K562 (cell line): ENCODE measurements around the gene PIGL. TPM values are rescaled to one million over a fixed set of nuclear protein-coding genes. Genes with fewer than 3 reads are reported as not detected.

Experiments used
- ATAC-seq: fragments of 200-7000 bp; cut with Tn5 transposase; 3 replicates; pipeline ENCODE4 v1.9.1; 2020; ENCODE audit warnings: moderate library complexity
- BruUV-seq: library from RNA; stranded (reverse); fragments of 400-500 nt; replicated peaks from 2 replicates; lab custom pipeline; 2021; lab: Mats Ljungman, UMichigan
- CTCF ChIA-PET: fragments of 300-600 bp; formaldehyde crosslinking; extraction: SDS; loops from one replicate; lab custom pipeline; 2021; ENCODE audit warnings: low intra/inter-chr PET ratio; lab: Yijun Ruan, JAX
- POLR2A ChIA-PET: fragments of 300-600, 350-650 bp; sonication (Branson Sonifier 250); formaldehyde crosslinking; extraction: SDS; loops from one replicate; lab custom pipeline; 2021; ENCODE audit warnings: antibody characterized with exemption, inconsistent platforms; lab: Yijun Ruan, JAX
- DNase-seq, 4 experiments: peaks; one replicate each; pipeline versions ENCODE4 v3.0.0 to v3.0.0-alpha.2; 2011 to 2018; ENCODE audit warnings: low spot score in 3 of 4, mixed read lengths in 3 of 4; ENCODE audit errors: extremely low read depth in 1 of 4
- FAIRE-seq: peaks from 2 replicates; lab custom pipeline; 2011; peaks lifted over from hg19 to GRCh38; lab: Jason Lieb, UNC
- H2AFZ ChIP-seq: 2 replicates; pipeline ENCODE4 v1.6.0; 2011; ENCODE audit warnings: low read depth, low read length, control low read depth, inconsistent platforms
- H3K27ac ChIP-seq: fragments of 200-600 bp; 3 replicates; pipeline ENCODE4 v1.8.0; 2011; ENCODE audit warnings: low read depth, mild to moderate bottlenecking, control low read depth, inconsistent platforms, low read length, moderate library complexity, mixed read lengths; ENCODE audit errors: extremely low read depth
- H3K27me3 ChIP-seq, 2 experiments: fragments of 300-600 bp in 1 of 2; 2 replicates in 1 of 2; 3 replicates in 1 of 2; pipeline versions ENCODE4 v1.6.0 to v1.8.0; 2011; ENCODE audit warnings: inconsistent platforms in 2 of 2, low read length in 2 of 2, mild to moderate bottlenecking in 1 of 2, mixed read lengths in 1 of 2, moderate library complexity in 1 of 2; ENCODE audit not compliant: control insufficient read depth in 2 of 2, insufficient read depth in 2 of 2
- H3K36me3 ChIP-seq: fragments of 300-600 bp; 3 replicates; pipeline ENCODE4 v1.8.0; 2011; ENCODE audit warnings: mild to moderate bottlenecking, low read length, inconsistent platforms; ENCODE audit not compliant: control insufficient read depth, insufficient read depth
- H3K4me1 ChIP-seq, 2 experiments: fragments of 200-600 bp in 1 of 2; replicated peaks in 1 of 2; 2 replicates in 1 of 2; 3 replicates in 1 of 2; pipeline versions ENCODE4 v1.5.1 to v1.8.0; 2011; ENCODE audit warnings: inconsistent platforms in 2 of 2, low read length in 2 of 2, mild to moderate bottlenecking in 1 of 2, mixed read lengths in 1 of 2, moderate library complexity in 1 of 2; ENCODE audit not compliant: control insufficient read depth in 2 of 2, insufficient read depth in 2 of 2
- H3K4me2 ChIP-seq: 2 replicates; pipeline ENCODE4 v1.6.1; 2011; ENCODE audit warnings: low read length, control low read depth, inconsistent platforms, mixed read lengths; ENCODE audit not compliant: insufficient read depth
- H3K4me3 ChIP-seq: fragments of 200-600 bp; sonication (generic), shearing (Covaris generic); 2 replicates; pipeline ENCODE4 v1.5.1; 2016; ENCODE audit warnings: control low read depth, inconsistent platforms
- H3K79me2 ChIP-seq: fragments of 200-600 bp; 3 replicates; pipeline ENCODE4 v1.8.0; 2011; ENCODE audit warnings: low read length, inconsistent platforms; ENCODE audit not compliant: control insufficient read depth, insufficient read depth
- H3K9ac ChIP-seq, 2 experiments: 2 replicates each; pipeline versions ENCODE4 v1.6.0 to v1.6.1; 2011; ENCODE audit warnings: low read depth in 2 of 2, low read length in 2 of 2, control low read depth in 1 of 2, inconsistent platforms in 1 of 2, mild to moderate bottlenecking in 1 of 2, mixed read lengths in 1 of 2; ENCODE audit not compliant: insufficient read depth in 1 of 2
- H3K9me1 ChIP-seq: one replicate; pipeline ENCODE4 v1.6.0; 2011; ENCODE audit warnings: inconsistent platforms, mild to moderate bottlenecking, low read length, moderate library complexity; ENCODE audit not compliant: control insufficient read depth, insufficient read depth
- H3K9me3 ChIP-seq: replicated peaks from 2 replicates; pipeline ENCODE4 v1.5.1; 2011; ENCODE audit warnings: low read depth, low read length, inconsistent platforms; ENCODE audit not compliant: control insufficient read depth, insufficient read depth
- H4K20me1 ChIP-seq: replicated peaks from 2 replicates; pipeline ENCODE4 v1.6.1; 2011; ENCODE audit warnings: low read length, inconsistent platforms, mixed read lengths; ENCODE audit not compliant: control insufficient read depth, insufficient read depth
- ARNT ChIP-seq, 2 experiments: fragments of 450-650 bp; IDR thresholded peaks; 2 replicates each; pipeline ENCODE4 v1.6.1; 2016; ENCODE audit warnings: mild to moderate bottlenecking in 1 of 2
- CHD2 ChIP-seq: IDR thresholded peaks from 2 replicates; pipeline ENCODE4 v1.6.1; 2011; ENCODE audit warnings: low read depth, low read length
- ELK1 ChIP-seq: sonication (generic); formaldehyde crosslinking; IDR thresholded peaks from 2 replicates; pipeline ENCODE4 v1.8.1; 2022; ENCODE audit warnings: missing genetic modification reagents
- HNRNPUL1 ChIP-seq: fragments of 200-400 bp; formaldehyde crosslinking; IDR thresholded peaks from 2 replicates; pipeline ENCODE4 v1.6.1; 2017; ENCODE audit warnings: low read length
- KDM5B ChIP-seq: fragments of 200-600 bp; sonication (generic); IDR thresholded peaks from 2 replicates; pipeline ENCODE4 v1.6.1; 2012; ENCODE audit warnings: low read depth, mild to moderate bottlenecking, moderate library complexity, low read length, control low read depth, inconsistent platforms; ENCODE audit not compliant: insufficient replicate concordance
- KLF16 ChIP-seq: IDR thresholded peaks from 2 replicates; pipeline ENCODE4 v1.6.1; 2016; ENCODE audit warnings: antibody characterized with exemption
- MECOM ChIP-seq: fragments of 250-450 bp; sonication (Bioruptor Pico); IDR thresholded peaks from 2 replicates; pipeline ENCODE4 v1.8.0; 2022; ENCODE audit warnings: inconsistent platforms
- NELFE ChIP-seq: IDR thresholded peaks from 2 replicates; pipeline ENCODE4 v1.6.1; 2011; ENCODE audit warnings: mild to moderate bottlenecking; ENCODE audit not compliant: insufficient read depth, insufficient read length
- NFRKB ChIP-seq: fragments of 450-650 bp; IDR thresholded peaks from 2 replicates; pipeline ENCODE4 v1.6.1; 2016; ENCODE audit warnings: low read depth
- RBBP5 ChIP-seq: fragments of 200-600 bp; sonication (generic); IDR thresholded peaks from 2 replicates; pipeline ENCODE4 v1.6.1; 2012; ENCODE audit warnings: borderline replicate concordance, mild to moderate bottlenecking, low read length, control low read depth, inconsistent platforms; ENCODE audit not compliant: insufficient read depth, poor library complexity, severe bottlenecking
- SLC30A9 ChIP-seq: fragments of 250-450 bp; sonication (Bioruptor Pico); IDR thresholded peaks from 2 replicates; pipeline ENCODE4 v1.8.0; 2022; ENCODE audit warnings: mild to moderate bottlenecking, moderate library complexity
- SMARCA5 ChIP-seq: fragments of 450-650 bp; IDR thresholded peaks from 2 replicates; pipeline ENCODE4 v1.6.1; 2016
- SMARCC2 ChIP-seq: fragments of 450-650 bp; IDR thresholded peaks from 2 replicates; pipeline ENCODE4 v1.6.1; 2017; ENCODE audit warnings: antibody characterized with exemption, moderate library complexity, mild to moderate bottlenecking, low read depth
- THRA ChIP-seq: fragments of 450-650 bp; IDR thresholded peaks from 2 replicates; pipeline ENCODE4 v1.6.1; 2017; ENCODE audit warnings: mild to moderate bottlenecking, moderate library complexity
- ZBTB2 ChIP-seq: fragments of 450-650 bp; IDR thresholded peaks from 2 replicates; pipeline ENCODE4 v1.6.1; 2016; ENCODE audit warnings: antibody characterized with exemption
- ZNF146 ChIP-seq: IDR thresholded peaks from one replicate; pipeline ENCODE4 v1.6.1; 2018; ENCODE audit warnings: missing compliant biosample characterization; ENCODE audit not compliant: unreplicated experiment
- ZNF436 ChIP-seq: fragments of 250-450, 450-650 bp; sonication (Bioruptor Pico); formaldehyde crosslinking; IDR thresholded peaks from 2 replicates; pipeline ENCODE4 v1.7.0; 2020; ENCODE audit warnings: mild to moderate bottlenecking
- ZNF445 ChIP-seq: fragments of 250-450 bp; sonication (Bioruptor Pico); IDR thresholded peaks from 2 replicates; pipeline ENCODE4 v1.4.0; 2020; ENCODE audit warnings: low read depth, mild to moderate bottlenecking, moderate library complexity
- ZNF76 ChIP-seq: fragments of 250-450 bp; sonication (Bioruptor Pico); IDR thresholded peaks from 2 replicates; pipeline ENCODE4 v1.4.0; 2020; ENCODE audit warnings: mild to moderate bottlenecking, moderate library complexity, borderline replicate concordance
- WGBS: fragments of 100-300 bp; shearing (Covaris generic); methylation state at CpG from one replicate; pipeline ENCODE4 v1.1.6; 2016; ENCODE audit warnings: low coverage, mixed read lengths; ENCODE audit not compliant: insufficient coverage; ENCODE audit errors: missing lambda C conversion rate; 5-methylcytosine and 5-hydroxymethylcytosine counted together
- in situ Hi-C: fragments of 300-500 bp; cut with MboI; formaldehyde crosslinking; loops from 4 replicates; pipeline ENCODE4 v1.15.0; 2018; ENCODE audit warnings: inconsistent platforms, mixed read lengths
- intact Hi-C: fragments of 100-400 bp; cut with micrococcal nuclease; formaldehyde crosslinking; loops from 2 replicates; pipeline ENCODE4 v1.14.2; 2022
- polyA plus RNA-seq, 8 experiments: library from polyadenylated mRNA; depleted of rRNA in 4 of 8; stranded (reverse) in 5 of 8; unstranded in 3 of 8; fragments of >200 nt; fragmentation: Nextera tagmentation in 2 of 8; fragmentation: Illumina TruSeq in 1 of 8; extraction: Ambion mirVana in 2 of 8; extraction: Trizol in 1 of 8; gene quantifications; 2 replicates each; pipeline versions ENCODE4 v1.2.1 to v1.2.3, GENCODE V29; 2011 to 2014; ENCODE audit warnings: inconsistent platforms in 1 of 8, missing spikeins in 1 of 8
- total RNA-seq, 7 experiments: library from RNA; depleted of rRNA in 6 of 7; stranded (reverse); fragments of >200 nt in 6 of 7; fragmentation: Illumina TruSeq in 2 of 7; extraction: Trizol in 2 of 7; gene quantifications; 2 replicates each; pipeline versions ENCODE4 v1.2.1 to v1.2.3, GENCODE V29; 2011 to 2021; ENCODE audit warnings: low replicate concordance in 1 of 7

Gene PIGL
- total and polyA plus RNA-seq, 9 of the 15 experiments (the other 6 are each of a cell fraction or from before 2014, with no cell fraction given): 19.9 to 55.3 (median 29.6) TPM

GRCh38 chr17:16353317-16354174, 136.5 kb downstream of the PIGL start, which contains the start of gene CENPV:
Gene CENPV, minus strand, starts transcription at chr17:16353469. Its CDS starts 33 bp downstream, at chr17:16353436.
- ChIA-PET POLR2A (interaction anchor here (0.6 to 2.0 kb wide), 8 partner anchors 9 to 135 kb away, joined by 3 to 10 read pairs (median 4); partner anchors contain the start of gene UBB), CTCF (interaction anchor here (0.9 kb wide), 1 partner anchor 168 kb away, joined by 3 read pairs; no protein-coding TSS in a partner anchor)
- peak; percentile 65 to 82 (median 80) for DNase-seq
- H3K9me1 ChIP-seq: peaks cover 1% of the 10 kb centered on the region
- H3K27me3 ChIP-seq: no peaks in the 10 kb centered on the region
- peak within 1 kb of the TSS; percentile 96 for H2AFZ ChIP-seq
- no peaks in the 10 kb centered on the region for H4K20me1 ChIP-seq
- peak within 1 kb of the TSS; percentile 87 to 93 for H3K9ac ChIP-seq
- peaks cover 0 to 15% of the 10 kb centered on the region in 2 experiments; a peak in 4 of 5 replicates for H3K4me1 ChIP-seq
- peak within 1 kb of the TSS; percentile 90 for H3K27ac ChIP-seq
- ATAC-seq: peak; percentile 74
- 73% methylated on average over 17 of the region's 83 CpGs for WGBS
- FAIRE-seq: no peak
- no TSS peak for BruUV-seq
- peaks cover 15% of the 10 kb centered on the region for H3K36me3 ChIP-seq
- no peaks in the 10 kb centered on the region for H3K9me3 ChIP-seq
- in situ Hi-C loops: no loop called here
- peak within 1 kb of the TSS; percentile 93 for H3K4me3 ChIP-seq
- intact Hi-C loops: loop anchor here (5.0 kb wide), 1 partner anchor 66 kb away; no protein-coding TSS in a partner anchor
- H3K4me2 ChIP-seq: peak within 1 kb of the TSS; percentile 83
- H3K79me2 ChIP-seq: peaks cover 33% of the 10 kb centered on the region
- TF ChIP-seq THRA (no peak), ZNF436 (CRISPR knock-in tag) (no peak), ZNF76 (CRISPR knock-in tag) (no peak), RBBP5 (peak; percentile 74), KLF16 (no peak), ZNF445 (CRISPR knock-in tag) (no peak), SMARCA5 (no peak), NELFE (no peak), ZBTB2 (no peak; the same call in 1 of the 2 replicates), ARNT (IDR thresholded peaks at IDR 0.05) (no peak), SLC30A9 (CRISPR knock-in tag) (no peak), KDM5B (peak; percentile 77), HNRNPUL1 (no peak), MECOM (CRISPR knock-in tag) (no peak), ELK1 (CRISPR knock-in tag) (no peak), CHD2 (peak; percentile 50; the same call in 1 of the 2 replicates), ZNF146 (CRISPR knock-in tag) (no peak), NFRKB (no peak), SMARCC2 (no peak)
